HepG2 (cell line): Measurements from ENCODE around the gene TLR6. TPM values are rescaled to one million over a fixed set of nuclear protein-coding genes. Genes with fewer than 3 reads are reported as not detected.

Experiments used
- DMAP1 ChIP-seq: IDR thresholded peaks from 2 replicates; pipeline ENCODE4 v1.6.1; 2016
- HNRNPUL1 ChIP-seq: fragments of 200-400 bp; formaldehyde crosslinking; IDR thresholded peaks from 2 replicates; pipeline ENCODE4 v1.6.1; 2017; ENCODE audit warnings: low read depth, mild to moderate bottlenecking, low read length, moderate library complexity
- KAT8 ChIP-seq: IDR thresholded peaks from 2 replicates; pipeline ENCODE4 v1.6.1; 2016; ENCODE audit warnings: missing genetic modification reagents, missing compliant biosample characterization
- LCORL ChIP-seq, 2 experiments: fragments of 450-650 bp in 1 of 2; sonication (generic) in 1 of 2; formaldehyde crosslinking in 1 of 2; IDR thresholded peaks; 2 replicates each; pipeline versions ENCODE4 v1.5.0 to v1.6.1; 2017 to 2020; ENCODE audit warnings: antibody characterized with exemption in 1 of 2, missing genetic modification reagents in 1 of 2
- PHF8 ChIP-seq: sonication (generic); formaldehyde crosslinking; IDR thresholded peaks from 2 replicates; pipeline ENCODE4 v1.5.0; 2020; ENCODE audit warnings: missing genetic modification reagents
- SNAPC2 ChIP-seq: sonication (generic); formaldehyde crosslinking; IDR thresholded peaks from 2 replicates; pipeline ENCODE4 v1.8.1; 2022; ENCODE audit warnings: mild to moderate bottlenecking, missing genetic modification reagents
- ZIK1 ChIP-seq: sonication (generic); formaldehyde crosslinking; IDR thresholded peaks from 2 replicates; pipeline ENCODE4 v1.5.0; 2020; ENCODE audit warnings: mild to moderate bottlenecking, low read depth, missing genetic modification reagents, borderline replicate concordance
- ZNF136 ChIP-seq: sonication (generic); formaldehyde crosslinking; IDR thresholded peaks from 2 replicates; pipeline ENCODE4 v1.8.1; 2022; ENCODE audit warnings: low read depth, mild to moderate bottlenecking, moderate library complexity, missing genetic modification reagents
- ZNF230 ChIP-seq: sonication (generic); formaldehyde crosslinking; IDR thresholded peaks from 2 replicates; pipeline ENCODE4 v1.4.0; 2020; ENCODE audit warnings: mild to moderate bottlenecking, missing genetic modification reagents
- ZNF432 ChIP-seq: sonication (generic); formaldehyde crosslinking; IDR thresholded peaks from 2 replicates; pipeline ENCODE4 v1.5.0; 2020; ENCODE audit warnings: missing genetic modification reagents, mild to moderate bottlenecking, borderline replicate concordance
- ZNF549 ChIP-seq: sonication (generic); formaldehyde crosslinking; IDR thresholded peaks from 2 replicates; pipeline ENCODE4 v1.5.0; 2020; ENCODE audit warnings: missing genetic modification reagents
- ZNF773 ChIP-seq: sonication (generic); formaldehyde crosslinking; IDR thresholded peaks from 2 replicates; pipeline ENCODE4 v1.4.0; 2020; ENCODE audit warnings: missing genetic modification reagents, borderline replicate concordance
- polyA plus RNA-seq, 8 experiments: library from polyadenylated mRNA; depleted of rRNA in 3 of 8; stranded (reverse) in 7 of 8; unstranded in 1 of 8; fragments of >200 nt; fragmentation: Illumina TruSeq in 4 of 8; extraction: Trizol in 4 of 8; gene quantifications; 2 replicates each; pipeline versions ENCODE4 v1.2.1 to v1.2.3, GENCODE V29; 2011 to 2016; ENCODE audit warnings: low read depth in 4 of 8, missing spikeins in 1 of 8, mixed read lengths in 1 of 8; ENCODE audit not compliant: insufficient read depth in 1 of 8
- total RNA-seq, 5 experiments: library from RNA; depleted of rRNA; stranded (reverse); fragments of >200 nt; fragmentation: Illumina TruSeq; extraction: Trizol; gene quantifications; 2 replicates each; pipeline ENCODE4 v1.2.3, GENCODE V29; 2016; ENCODE audit warnings: low read depth in 1 of 5
- TF ChIP-seq, protein P1 (sequence below): sonication (generic); formaldehyde crosslinking; IDR thresholded peaks from 2 replicates; pipeline ENCODE4 v1.4.0; 2020; ENCODE audit warnings: mild to moderate bottlenecking, missing genetic modification reagents
- TF ChIP-seq, protein P2 (sequence below): sonication (generic); formaldehyde crosslinking; IDR thresholded peaks from 2 replicates; pipeline ENCODE4 v1.9.0; 2021; ENCODE audit warnings: missing genetic modification reagents, mild to moderate bottlenecking, borderline replicate concordance
- TF ChIP-seq, protein P3 (sequence below): IDR thresholded peaks from 2 replicates; pipeline ENCODE4 v1.6.1; 2016; ENCODE audit warnings: low read depth, control low read depth
- TF ChIP-seq, protein P4 (sequence below): sonication (generic); formaldehyde crosslinking; IDR thresholded peaks from 2 replicates; pipeline ENCODE4 v1.8.1; 2023; ENCODE audit warnings: missing genetic modification reagents, mild to moderate bottlenecking, borderline replicate concordance

The TLR6 gene
- total and polyA plus RNA-seq, 2 of the 13 experiments (the other 11 are each of a cell fraction or from before 2014, with no cell fraction given): 0.33 to 0.71 TPM

DNA sequence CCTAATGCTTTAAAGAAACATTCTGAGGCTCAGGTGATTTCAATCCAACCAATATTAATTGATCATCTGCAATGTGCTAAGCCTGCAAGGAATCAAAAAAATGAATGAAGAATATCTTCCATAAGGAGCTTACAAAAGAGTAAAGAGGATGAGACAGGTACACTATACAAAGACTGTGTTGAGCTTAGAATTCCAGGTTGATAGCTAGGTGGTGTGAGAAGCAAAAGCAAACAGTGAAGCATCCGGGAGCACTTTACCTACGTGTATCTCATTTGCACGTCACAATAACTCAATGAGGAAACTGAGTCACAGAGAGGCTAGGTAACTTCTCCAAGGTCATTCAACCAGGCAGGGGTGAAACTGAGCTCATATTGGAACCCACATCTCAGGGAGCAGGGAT lies 48.1 kb upstream of the TLR6 start (continued):
- TF ChIP-seq, protein P1, sequence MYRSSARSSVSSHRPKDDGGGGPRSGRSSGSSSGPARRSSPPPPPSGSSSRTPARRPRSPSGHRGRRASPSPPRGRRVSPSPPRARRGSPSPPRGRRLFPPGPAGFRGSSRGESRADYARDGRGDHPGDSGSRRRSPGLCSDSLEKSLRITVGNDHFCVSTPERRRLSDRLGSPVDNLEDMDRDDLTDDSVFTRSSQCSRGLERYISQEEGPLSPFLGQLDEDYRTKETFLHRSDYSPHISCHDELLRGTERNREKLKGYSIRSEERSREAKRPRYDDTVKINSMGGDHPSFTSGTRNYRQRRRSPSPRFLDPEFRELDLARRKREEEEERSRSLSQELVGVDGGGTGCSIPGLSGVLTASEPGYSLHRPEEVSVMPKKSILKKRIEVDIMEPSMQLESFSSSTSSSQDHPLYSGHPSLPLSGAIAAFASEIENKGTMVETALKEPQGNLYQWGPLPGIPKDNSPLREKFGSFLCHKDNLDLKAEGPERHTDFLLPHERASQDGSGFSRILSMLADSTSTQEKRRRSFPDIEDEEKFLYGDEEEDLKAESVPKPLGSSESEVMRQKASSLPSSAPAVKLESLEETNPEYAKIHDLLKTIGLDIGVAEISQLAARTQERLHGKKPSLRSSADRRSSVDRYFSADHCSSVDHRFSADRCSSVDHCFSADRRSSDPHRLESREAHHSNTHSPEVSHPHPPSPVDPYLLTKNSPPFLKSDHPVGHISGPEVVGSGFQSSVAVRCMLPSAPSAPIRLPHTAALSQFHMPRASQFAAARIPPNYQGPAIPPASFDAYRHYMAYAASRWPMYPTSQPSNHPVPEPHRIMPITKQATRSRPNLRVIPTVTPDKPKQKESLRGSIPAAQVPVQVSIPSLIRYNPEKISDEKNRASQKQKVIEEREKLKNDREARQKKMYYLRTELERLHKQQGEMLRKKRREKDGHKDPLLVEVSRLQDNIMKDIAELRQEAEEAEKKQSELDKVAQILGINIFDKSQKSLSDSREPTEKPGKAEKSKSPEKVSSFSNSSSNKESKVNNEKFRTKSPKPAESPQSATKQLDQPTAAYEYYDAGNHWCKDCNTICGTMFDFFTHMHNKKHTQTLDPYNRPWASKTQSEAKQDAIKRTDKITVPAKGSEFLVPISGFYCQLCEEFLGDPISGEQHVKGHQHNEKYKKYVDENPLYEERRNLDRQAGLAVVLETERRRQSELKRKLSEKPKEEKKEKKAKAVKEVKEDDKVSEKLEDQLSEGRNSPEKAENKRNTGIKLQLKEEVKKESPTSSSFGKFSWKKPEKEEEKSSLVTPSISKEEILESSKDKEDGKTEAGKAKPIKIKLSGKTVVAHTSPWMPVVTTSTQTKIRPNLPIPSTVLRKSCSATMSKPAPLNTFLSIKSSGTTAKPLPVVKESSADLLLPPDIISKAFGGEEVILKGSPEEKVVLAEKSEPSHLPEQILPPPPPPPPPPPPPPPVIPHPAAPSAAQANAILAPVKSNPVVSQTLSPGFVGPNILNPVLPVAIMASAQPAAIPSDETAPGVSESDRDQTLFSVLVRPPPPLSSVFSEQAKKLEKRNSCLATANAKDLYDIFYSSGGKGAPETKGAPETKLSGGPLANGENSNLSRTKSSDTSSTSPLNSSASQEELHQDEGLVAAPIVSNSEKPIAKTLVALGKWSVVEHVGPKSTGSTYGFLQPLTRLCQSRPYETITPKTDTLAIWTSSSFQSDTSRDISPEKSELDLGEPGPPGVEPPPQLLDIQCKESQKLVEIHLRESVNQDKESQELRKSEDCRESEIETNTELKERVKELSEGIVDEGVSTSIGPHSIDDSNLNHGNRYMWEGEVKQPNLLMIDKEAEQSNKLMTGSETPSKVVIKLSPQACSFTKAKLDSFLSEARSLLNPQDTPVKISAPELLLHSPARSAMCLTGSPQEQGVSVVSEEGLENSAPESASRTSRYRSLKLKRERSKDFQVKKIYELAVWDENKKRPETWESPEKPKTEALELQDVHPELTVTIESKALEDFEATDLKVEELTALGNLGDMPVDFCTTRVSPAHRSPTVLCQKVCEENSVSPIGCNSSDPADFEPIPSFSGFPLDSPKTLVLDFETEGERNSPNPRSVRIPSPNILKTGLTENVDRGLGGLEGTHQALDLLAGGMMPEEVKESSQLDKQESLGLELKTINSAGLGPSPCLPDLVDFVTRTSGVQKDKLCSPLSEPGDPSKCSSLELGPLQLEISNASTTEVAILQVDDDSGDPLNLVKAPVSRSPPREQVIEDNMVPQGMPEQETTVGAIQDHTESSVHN: no peak
- TF ChIP-seq ZNF230 (CRISPR knock-in tag) (no peak), PHF8 (CRISPR knock-in tag) (no peak), ZNF432 (no peak), ZNF136 (CRISPR knock-in tag) (no peak), DMAP1 (CRISPR knock-in tag) (no peak), ZIK1 (CRISPR knock-in tag) (0 out of 2 replicates have a peak, but pooled peaks have one; percentile 2), ZNF773 (CRISPR knock-in tag) (no peak), KAT8 (CRISPR knock-in tag) (no peak), HNRNPUL1 (no peak), ZNF549 (CRISPR knock-in tag) (no peak), LCORL (IDR thresholded peaks at IDR 0.05) (no peak), LCORL (CRISPR knock-in tag; IDR thresholded peaks at IDR 0.05) (0 out of 2 replicates have a peak, but pooled peaks have one; percentile 6), SNAPC2 (CRISPR knock-in tag) (peak; percentile 38; the same call in 1 of the 2 replicates)
- TF ChIP-seq, protein P2, sequence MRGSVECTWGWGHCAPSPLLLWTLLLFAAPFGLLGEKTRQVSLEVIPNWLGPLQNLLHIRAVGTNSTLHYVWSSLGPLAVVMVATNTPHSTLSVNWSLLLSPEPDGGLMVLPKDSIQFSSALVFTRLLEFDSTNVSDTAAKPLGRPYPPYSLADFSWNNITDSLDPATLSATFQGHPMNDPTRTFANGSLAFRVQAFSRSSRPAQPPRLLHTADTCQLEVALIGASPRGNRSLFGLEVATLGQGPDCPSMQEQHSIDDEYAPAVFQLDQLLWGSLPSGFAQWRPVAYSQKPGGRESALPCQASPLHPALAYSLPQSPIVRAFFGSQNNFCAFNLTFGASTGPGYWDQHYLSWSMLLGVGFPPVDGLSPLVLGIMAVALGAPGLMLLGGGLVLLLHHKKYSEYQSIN (CRISPR knock-in tag): no peak
- TF ChIP-seq, protein P3, sequence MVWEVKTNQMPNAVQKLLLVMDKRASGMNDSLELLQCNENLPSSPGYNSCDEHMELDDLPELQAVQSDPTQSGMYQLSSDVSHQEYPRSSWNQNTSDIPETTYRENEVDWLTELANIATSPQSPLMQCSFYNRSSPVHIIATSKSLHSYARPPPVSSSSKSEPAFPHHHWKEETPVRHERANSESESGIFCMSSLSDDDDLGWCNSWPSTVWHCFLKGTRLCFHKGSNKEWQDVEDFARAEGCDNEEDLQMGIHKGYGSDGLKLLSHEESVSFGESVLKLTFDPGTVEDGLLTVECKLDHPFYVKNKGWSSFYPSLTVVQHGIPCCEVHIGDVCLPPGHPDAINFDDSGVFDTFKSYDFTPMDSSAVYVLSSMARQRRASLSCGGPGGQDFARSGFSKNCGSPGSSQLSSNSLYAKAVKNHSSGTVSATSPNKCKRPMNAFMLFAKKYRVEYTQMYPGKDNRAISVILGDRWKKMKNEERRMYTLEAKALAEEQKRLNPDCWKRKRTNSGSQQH: no peak
- TF ChIP-seq, protein P4, sequence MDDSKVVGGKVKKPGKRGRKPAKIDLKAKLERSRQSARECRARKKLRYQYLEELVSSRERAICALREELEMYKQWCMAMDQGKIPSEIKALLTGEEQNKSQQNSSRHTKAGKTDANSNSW (CRISPR knock-in tag): no peak
